Stomach (tissue), 9 donors: ENCODE measurements around the gene SEC24D. TPM values are rescaled to one million over a fixed set of nuclear protein-coding genes. Genes with fewer than 3 reads are reported as not detected.
A peak's percentile ranks its signal among the peaks of the same experiment; 100 is the strongest.

Source experiments
- DNase-seq, 2 donors: peaks; one replicate each; pipeline versions ENCODE4 v3.0.0 to v3.0.0-alpha.2; 2013 to 2019
- H3K27ac ChIP-seq, 5 donors: fragments of 200-600 bp in 4 of 5; sonication (generic) in 4 of 5; one replicate each; pipeline ENCODE4 v1.5.1; 2013 to 2019; ENCODE audit warnings: mild to moderate bottlenecking in 1 of 5, moderate library complexity in 1 of 5
- H3K27me3 ChIP-seq, 3 donors: fragments of 200-600 bp; sonication (generic); one replicate each; pipeline ENCODE4 v1.5.1; 2017 to 2019; ENCODE audit warnings: mixed run types in 1 of 3
- H3K36me3 ChIP-seq, 4 donors: fragments of 200-600 bp; sonication (generic); 1 replicate in 3 of 4; 2 replicates in 1 of 4; pipeline ENCODE4 v1.5.1; 2016 to 2019
- H3K4me1 ChIP-seq, 4 donors: fragments of 200-600 bp; sonication (generic); one replicate each; pipeline ENCODE4 v1.5.1; 2016 to 2019
- H3K4me3 ChIP-seq, 4 donors: fragments of 200-600 bp; sonication (generic) in 3 of 4; one replicate each; pipeline ENCODE4 v1.5.1; 2016 to 2019; ENCODE audit warnings: mild to moderate bottlenecking in 1 of 4
- H3K9me3 ChIP-seq, 4 donors: fragments of 200-600 bp; sonication (generic); one replicate each; pipeline ENCODE4 v1.5.1; 2016 to 2019
- EP300 ChIP-seq: sonication (generic); formaldehyde crosslinking; IDR thresholded peaks from one replicate; pipeline ENCODE4 v1.6.1; 2017; ENCODE audit warnings: antibody characterized with exemption
- POLR2A ChIP-seq, 4 donors: fragments of 450-650 bp; IDR thresholded peaks; one replicate each; pipeline ENCODE4 v1.6.1; 2016; ENCODE audit warnings: antibody characterized with exemption in 4 of 4, control low read depth in 2 of 4, mild to moderate bottlenecking in 1 of 4, moderate library complexity in 1 of 4
- POLR2AphosphoS5 ChIP-seq, 3 donors: sonication (generic); formaldehyde crosslinking; IDR thresholded peaks; one replicate each; pipeline ENCODE4 v1.6.1; 2016; ENCODE audit warnings: antibody characterized with exemption in 3 of 3
- WGBS, 5 donors: extraction: QIAGEN DNeasy Blood & Tissue Kit in 3 of 5; methylation state at CpG; one replicate each; pipeline versions ENCODE4 v1.1.5 to v1.1.7; 2013 to 2018; 5-methylcytosine and 5-hydroxymethylcytosine counted together
- intact Hi-C: fragments of 100-400 bp; cut with DNase I; formaldehyde crosslinking; loops from one replicate; pipeline ENCODE4 v1.15.1; 2023; ENCODE audit warnings: low total_unique reads
- polyA plus RNA-seq, 3 donors: library from polyadenylated mRNA; stranded (reverse); fragments of 200-250 nt; gene quantifications; one replicate each; pipeline ENCODE4 v1.2.3, GENCODE V29; 2013
- total RNA-seq, 5 donors: library from RNA; depleted of rRNA; stranded (reverse); fragments of >200 nt; gene quantifications; one replicate each; pipeline versions ENCODE4 v1.1.0 to v1.2.3, GENCODE V29; 2014 to 2016
- TF ChIP-seq, protein P1 (sequence below), 7 experiments: fragments of 450-650 bp in 4 of 7; fragments of 200-600 bp in 3 of 7; sonication (generic) in 3 of 7; IDR thresholded peaks; one replicate each; pipeline ENCODE4 v1.5.1; 2016 to 2019; ENCODE audit warnings: antibody characterized with exemption in 7 of 7, control low read depth in 2 of 7, mild to moderate bottlenecking in 1 of 7
- donor health status: healthy with polysubstance abuse.
- donor health status: Bipolar disorder and iron deficiency.
- donor health status: healthy.

SEC24D gene
- total and polyA plus RNA-seq, 8 donors, result 6.7 to 132 (median 29.0) TPM

DNA sequence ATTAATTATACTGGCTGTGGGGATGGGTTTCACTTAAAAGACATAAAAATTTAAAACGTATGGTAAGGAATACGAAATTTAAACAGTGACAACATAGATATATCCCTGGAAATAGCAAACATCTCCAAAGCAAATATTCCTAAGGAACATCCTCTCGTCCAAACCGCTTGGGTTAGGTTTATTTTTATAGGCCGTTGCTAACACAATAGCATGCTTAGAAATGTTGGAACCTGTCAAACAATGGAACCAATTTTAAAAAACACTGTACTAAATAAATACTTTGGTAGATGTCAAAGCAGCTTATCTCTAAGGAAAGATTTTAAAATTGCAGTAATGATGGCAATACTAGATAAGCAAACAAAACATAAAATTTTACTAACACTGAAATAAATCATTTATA, 45.4 kb downstream of the SEC24D start:
- no peak for DNase-seq
- 44 to 62% (median 52%) methylated on average over 5 of the region's 5 CpGs for WGBS, 5 donors
- H3K27ac ChIP-seq, result no peak overlapping the region
- intact Hi-C loops, result no loop called here
- H3K4me3 ChIP-seq, result no peak overlapping the region
- TF ChIP-seq POLR2A (IDR thresholded peaks at IDR 0.05) (no peak), EP300 (no peak), POLR2AphosphoS5 (IDR thresholded peaks at IDR 0.05) (no peak)
- TF ChIP-seq, protein P1, sequence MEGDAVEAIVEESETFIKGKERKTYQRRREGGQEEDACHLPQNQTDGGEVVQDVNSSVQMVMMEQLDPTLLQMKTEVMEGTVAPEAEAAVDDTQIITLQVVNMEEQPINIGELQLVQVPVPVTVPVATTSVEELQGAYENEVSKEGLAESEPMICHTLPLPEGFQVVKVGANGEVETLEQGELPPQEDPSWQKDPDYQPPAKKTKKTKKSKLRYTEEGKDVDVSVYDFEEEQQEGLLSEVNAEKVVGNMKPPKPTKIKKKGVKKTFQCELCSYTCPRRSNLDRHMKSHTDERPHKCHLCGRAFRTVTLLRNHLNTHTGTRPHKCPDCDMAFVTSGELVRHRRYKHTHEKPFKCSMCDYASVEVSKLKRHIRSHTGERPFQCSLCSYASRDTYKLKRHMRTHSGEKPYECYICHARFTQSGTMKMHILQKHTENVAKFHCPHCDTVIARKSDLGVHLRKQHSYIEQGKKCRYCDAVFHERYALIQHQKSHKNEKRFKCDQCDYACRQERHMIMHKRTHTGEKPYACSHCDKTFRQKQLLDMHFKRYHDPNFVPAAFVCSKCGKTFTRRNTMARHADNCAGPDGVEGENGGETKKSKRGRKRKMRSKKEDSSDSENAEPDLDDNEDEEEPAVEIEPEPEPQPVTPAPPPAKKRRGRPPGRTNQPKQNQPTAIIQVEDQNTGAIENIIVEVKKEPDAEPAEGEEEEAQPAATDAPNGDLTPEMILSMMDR (IDR thresholded peaks at IDR 0.05), result no peak
- peaks cover 0 to 14% (median 4%) of the 10 kb centered on the region in 4 donors for H3K4me1 ChIP-seq
- no peaks in the 10 kb centered on the region for H3K9me3 ChIP-seq
- peaks cover under 1 to 50% (median 43%) of the 10 kb centered on the region in 4 donors for H3K36me3 ChIP-seq
- H3K27me3 ChIP-seq, result no peaks in the 10 kb centered on the region

DNA sequence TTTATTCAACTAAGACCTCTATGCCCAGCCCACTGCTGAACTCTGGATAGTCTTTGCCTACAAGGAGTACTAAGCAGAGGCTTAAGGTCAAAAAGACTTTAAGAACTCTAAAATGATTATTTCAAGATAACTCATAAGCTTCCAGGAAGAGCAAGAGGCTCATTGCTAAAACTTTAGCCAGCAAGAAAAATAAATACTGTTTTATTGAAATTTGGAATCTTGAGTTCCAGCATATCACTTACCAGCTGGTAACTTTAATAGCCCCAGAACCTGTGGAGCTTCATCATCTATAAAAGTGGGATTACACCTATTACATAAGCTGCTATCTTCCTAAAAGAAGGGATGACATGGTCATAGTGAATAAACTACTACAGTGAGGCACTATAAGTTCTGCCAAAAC, 47.0 kb downstream of the SEC24D start:
- TF ChIP-seq, protein P1 (IDR thresholded peaks at IDR 0.05), result no peak
- TF ChIP-seq EP300 (no peak), POLR2A (IDR thresholded peaks at IDR 0.05) (no peak), POLR2AphosphoS5 (IDR thresholded peaks at IDR 0.05) (no peak)
- H3K27ac ChIP-seq, result peak overlapping the region in 1 of 5 donors; percentile 15
- no peak overlapping the region for H3K4me3 ChIP-seq
- H3K9me3 ChIP-seq, result no peaks in the 10 kb centered on the region
- intact Hi-C loops, result no loop called here
- H3K27me3 ChIP-seq, result no peaks in the 10 kb centered on the region
- H3K36me3 ChIP-seq, result peaks cover 0 to 34% (median 28%) of the 10 kb centered on the region in 4 donors
- H3K4me1 ChIP-seq, result peaks cover 0 to 14% (median 4%) of the 10 kb centered on the region in 4 donors
- no peak for DNase-seq

DNA sequence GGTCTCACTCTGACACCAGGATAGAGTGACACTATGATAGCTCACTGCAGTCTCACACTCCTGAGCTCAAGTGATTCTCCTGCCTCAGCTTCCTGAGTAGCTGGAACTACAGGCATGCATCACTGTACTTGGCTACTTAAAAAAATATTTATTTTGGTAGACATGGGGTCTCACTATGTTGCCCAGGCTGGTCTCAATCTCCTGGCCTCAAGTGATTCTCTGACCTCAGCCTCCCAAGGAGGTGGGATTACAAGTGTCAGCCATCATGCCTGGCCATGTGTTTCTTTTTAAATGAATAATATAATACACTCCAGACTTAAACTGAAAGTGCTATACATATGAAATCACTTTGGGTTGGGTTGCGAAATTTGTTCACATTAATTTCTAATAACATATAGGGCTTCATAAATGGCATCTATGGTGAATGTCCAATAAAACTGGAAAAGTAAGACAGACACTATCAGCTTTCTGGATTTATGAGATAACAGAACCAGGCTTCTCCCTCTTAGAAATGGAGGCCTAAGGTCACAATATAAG, 48.0 kb downstream of the SEC24D start:
- no peak overlapping the region for H3K27ac ChIP-seq
- no peaks in the 10 kb centered on the region for H3K27me3 ChIP-seq
- WGBS, 5 donors, result 98 to 100% (median 100%) methylated on average over 1 of the region's 1 CpG

DNA sequence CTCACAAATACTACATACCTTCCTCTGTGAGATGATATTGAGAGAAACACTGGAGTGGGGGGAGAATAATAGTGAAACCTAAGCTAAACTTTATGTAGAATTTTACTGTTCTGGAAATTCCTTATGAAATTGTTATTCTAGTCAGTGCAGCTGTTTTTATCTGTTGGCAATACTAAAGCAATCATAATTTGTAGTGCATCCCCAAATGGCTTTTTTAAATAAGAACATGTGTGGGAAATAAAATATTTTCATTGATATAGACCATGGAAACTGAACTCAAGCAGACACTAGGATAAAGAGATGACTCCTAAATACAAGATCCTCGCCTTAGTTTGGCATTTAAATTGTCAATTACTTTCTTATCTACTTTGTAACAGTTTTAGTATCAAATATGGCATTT, 51.1 kb downstream of the SEC24D start:
- WGBS, 5 donors, result 85 to 94% (median 91%) methylated on average over 1 of the region's 1 CpG
- Histone ChIP-seq H3K9me3 (no peaks in the 10 kb centered on the region), H3K4me3 (no peak overlapping the region), H3K27me3 (no peaks in the 10 kb centered on the region), H3K36me3 (peaks cover 0 to 43% (median 34%) of the 10 kb centered on the region in 4 donors), H3K27ac (no peak overlapping the region), H3K4me1 (peaks cover 0 to 14% (median 4%) of the 10 kb centered on the region in 4 donors)
- TF ChIP-seq EP300, result no peak
- TF ChIP-seq POLR2A (IDR thresholded peaks at IDR 0.05), result no peak
- TF ChIP-seq, protein P1 (IDR thresholded peaks at IDR 0.05), result no peak
- no peak for TF ChIP-seq POLR2AphosphoS5 (IDR thresholded peaks at IDR 0.05)
- intact Hi-C loops, result no loop called here
- no peak for DNase-seq

More for the DNA sequence above, 48.0 kb downstream of the SEC24D start:
- Histone ChIP-seq H3K4me1 (peaks cover 0 to 14% (median 4%) of the 10 kb centered on the region in 4 donors), H3K36me3 (peaks cover 0 to 38% (median 28%) of the 10 kb centered on the region in 4 donors), H3K4me3 (no peak overlapping the region), H3K9me3 (no peaks in the 10 kb centered on the region)
- intact Hi-C loops, result no loop called here
- no peak for DNase-seq
- TF ChIP-seq POLR2AphosphoS5 (IDR thresholded peaks at IDR 0.05) (no peak), EP300 (no peak), POLR2A (IDR thresholded peaks at IDR 0.05) (no peak)
- TF ChIP-seq, protein P1 (IDR thresholded peaks at IDR 0.05), result no peak
